ENCODE measurements around the gene SLC16A3.

DNA sequence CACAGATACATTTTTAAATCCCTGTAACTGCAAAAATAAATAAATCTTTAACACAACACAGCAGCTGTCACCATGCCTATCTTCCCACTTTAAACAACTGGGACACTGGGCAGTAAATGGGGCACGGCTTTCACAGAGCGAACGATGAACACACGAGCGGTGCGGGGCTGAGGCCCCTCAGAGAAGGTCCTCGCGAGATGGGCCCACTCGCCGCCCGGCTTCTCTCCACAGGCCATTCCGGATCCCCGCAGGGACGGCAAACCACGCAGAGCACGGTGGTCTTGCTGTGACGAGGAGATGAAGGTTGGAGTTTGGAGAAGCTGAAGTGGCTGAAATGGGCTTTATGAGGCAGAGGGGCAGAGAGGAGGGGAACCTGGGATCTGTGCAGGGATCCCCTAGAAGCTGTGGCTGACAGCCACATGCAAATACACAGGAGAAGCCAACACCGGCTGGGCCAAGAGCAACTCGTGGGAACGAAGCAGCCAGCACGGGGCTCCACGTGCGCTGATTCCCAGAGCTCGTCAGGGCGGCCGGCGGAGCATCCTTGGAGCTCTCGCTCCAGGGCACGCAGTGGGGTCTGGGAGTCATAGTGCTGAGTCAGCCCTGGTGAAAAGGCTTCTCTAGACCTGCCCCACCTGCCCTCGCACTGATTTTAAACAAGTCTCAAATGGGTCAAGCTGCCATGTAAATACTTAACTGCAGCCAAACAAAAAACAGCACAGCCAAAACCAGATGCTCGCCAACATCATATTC is 47.9 kb upstream of the SLC16A3 start:
- TF ChIP-seq, protein P1, sequence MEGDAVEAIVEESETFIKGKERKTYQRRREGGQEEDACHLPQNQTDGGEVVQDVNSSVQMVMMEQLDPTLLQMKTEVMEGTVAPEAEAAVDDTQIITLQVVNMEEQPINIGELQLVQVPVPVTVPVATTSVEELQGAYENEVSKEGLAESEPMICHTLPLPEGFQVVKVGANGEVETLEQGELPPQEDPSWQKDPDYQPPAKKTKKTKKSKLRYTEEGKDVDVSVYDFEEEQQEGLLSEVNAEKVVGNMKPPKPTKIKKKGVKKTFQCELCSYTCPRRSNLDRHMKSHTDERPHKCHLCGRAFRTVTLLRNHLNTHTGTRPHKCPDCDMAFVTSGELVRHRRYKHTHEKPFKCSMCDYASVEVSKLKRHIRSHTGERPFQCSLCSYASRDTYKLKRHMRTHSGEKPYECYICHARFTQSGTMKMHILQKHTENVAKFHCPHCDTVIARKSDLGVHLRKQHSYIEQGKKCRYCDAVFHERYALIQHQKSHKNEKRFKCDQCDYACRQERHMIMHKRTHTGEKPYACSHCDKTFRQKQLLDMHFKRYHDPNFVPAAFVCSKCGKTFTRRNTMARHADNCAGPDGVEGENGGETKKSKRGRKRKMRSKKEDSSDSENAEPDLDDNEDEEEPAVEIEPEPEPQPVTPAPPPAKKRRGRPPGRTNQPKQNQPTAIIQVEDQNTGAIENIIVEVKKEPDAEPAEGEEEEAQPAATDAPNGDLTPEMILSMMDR (IDR thresholded peaks at IDR 0.05) = no peak
- TF ChIP-seq POLR2A (IDR thresholded peaks at IDR 0.05) = no peak

Data from esophagus squamous epithelium (tissue), 4 donors.